ENCODE measurements around the gene RNASET2. TPM values are rescaled to one million over a fixed set of nuclear protein-coding genes. Genes with fewer than 3 reads are reported as not detected.

The RNASET2 gene
- total RNA-seq, 4 donors from 2014 or later: 65.6 to 169 (median 81.4) TPM

GRCh38 chr6:166998256-166999144 lies 42.1 kb upstream of the RNASET2 start:
- Histone ChIP-seq H3K36me3 (peaks cover 0 to under 1% (median 0%) of the 10 kb centered on the region in 3 donors), H3K4me1 (peaks cover 0 to 14% (median 7%) of the 10 kb centered on the region in 4 donors), H3K27me3 (no peaks in the 10 kb centered on the region), H3K9me3 (no peaks in the 10 kb centered on the region), H3K27ac (peak overlapping the region; percentile 57 to 80 (median 74)), H3K4me3 (peak overlapping the region; percentile 75 to 92 (median 88))
- peak; percentile 26 to 64 (median 60) for DNase-seq
- TF ChIP-seq CTCF (IDR thresholded peaks at IDR 0.05): no peak

GRCh38 chr6:166997768-166998255 lies 41.5 kb upstream of the RNASET2 start:
- DNase-seq: peak; percentile 67 to 78 (median 74)
- Histone ChIP-seq H3K9me3 (no peaks in the 10 kb centered on the region), H3K36me3 (no peaks in the 10 kb centered on the region), H3K4me3 (peak overlapping the region; percentile 75 to 92 (median 88)), H3K4me1 (peaks cover 0 to 14% (median 7%) of the 10 kb centered on the region in 4 donors), H3K27me3 (no peaks in the 10 kb centered on the region), H3K27ac (peak overlapping the region; percentile 57 to 80 (median 74))
- TF ChIP-seq POLR2A (IDR thresholded peaks at IDR 0.05): no peak
- peak in 4 of 6 experiments; percentile 26 to 59 (median 54) for TF ChIP-seq CTCF (IDR thresholded peaks at IDR 0.05)

- TF ChIP-seq CTCF (IDR thresholded peaks at IDR 0.05) (no peak), POLR2A (IDR thresholded peaks at IDR 0.05) (no peak)
- Histone ChIP-seq H3K9me3 (no peaks in the 10 kb centered on the region), H3K4me3 (peak overlapping the region in 1 of 4 donors; percentile 86), H3K4me1 (peaks cover 0 to 14% (median 7%) of the 10 kb centered on the region in 4 donors), H3K27ac (no peak overlapping the region), H3K27me3 (no peaks in the 10 kb centered on the region), H3K36me3 (no peaks in the 10 kb centered on the region)
- DNase-seq: no peak
These were observed 41.0 kb upstream of the RNASET2 start for GRCh38 chr6:166997348-166997747.

- Histone ChIP-seq H3K4me1 (peaks cover 0 to 11% (median 7%) of the 10 kb centered on the region in 4 donors), H3K27ac (no peak overlapping the region), H3K9me3 (no peaks in the 10 kb centered on the region), H3K4me3 (no peak overlapping the region), H3K36me3 (no peaks in the 10 kb centered on the region), H3K27me3 (no peaks in the 10 kb centered on the region)
- TF ChIP-seq POLR2A (IDR thresholded peaks at IDR 0.05) (no peak), CTCF (IDR thresholded peaks at IDR 0.05) (no peak)
- DNase-seq: no peak
These were observed 40.1 kb upstream of the RNASET2 start for GRCh38 chr6:166996406-166996805.

- no peaks in the 10 kb centered on the region for H3K9me3 ChIP-seq
- H3K27ac ChIP-seq: no peak overlapping the region
- no peak overlapping the region for H3K4me3 ChIP-seq
- no peaks in the 10 kb centered on the region for H3K27me3 ChIP-seq
- no peak for DNase-seq
- TF ChIP-seq POLR2A (IDR thresholded peaks at IDR 0.05) (no peak), CTCF (IDR thresholded peaks at IDR 0.05) (peak in 5 of 6 experiments; percentile 15 to 69 (median 51))
- no peaks in the 10 kb centered on the region for H3K36me3 ChIP-seq
- no peaks in the 10 kb centered on the region for H3K4me1 ChIP-seq
These were observed 33.2 kb upstream of the RNASET2 start for GRCh38 chr6:166989427-166990032.

Data from Peyer's patch (tissue), 4 donors.